H1 (cell line): ENCODE results near the gene OR52K2. TPM values are rescaled to one million over a fixed set of nuclear protein-coding genes. Genes with fewer than 3 reads are reported as not detected.

ENCODE experiments used
- CTCF ChIA-PET: fragments of 300-600 bp; sonication (Branson Sonifier 250); formaldehyde crosslinking; loops from one replicate; lab custom pipeline; 2021; ENCODE audit not compliant: partially characterized antibody; lab: Charles Lee
- POLR2A ChIA-PET: fragments of 300-600 bp; sonication (Branson Sonifier 250); formaldehyde crosslinking; loops from one replicate; lab custom pipeline; 2021; ENCODE audit warnings: inconsistent platforms; ENCODE audit not compliant: partially characterized antibody; lab: Charles Lee
- DNase-seq, 2 experiments: peaks; one replicate each; pipeline versions ENCODE4 v3.0.0 to v3.0.0-alpha.2; 2010 to 2022; ENCODE audit warnings: low spot score in 2 of 2, low read depth in 1 of 2, mixed read lengths in 1 of 2
- FAIRE-seq: peaks from 2 replicates; lab custom pipeline; 2011; peaks lifted over from hg19 to GRCh38; lab: Jason Lieb, UNC
- H2AFZ ChIP-seq: 2 replicates; pipeline ENCODE4 v1.8.1; 2012; ENCODE audit warnings: low read length, inconsistent platforms
- H2AK5ac ChIP-seq: 2 replicates; pipeline ENCODE4 v1.6.1; 2013; ENCODE audit warnings: low read depth, low read length
- H2BK120ac ChIP-seq: replicated peaks from 2 replicates; pipeline ENCODE3; 2013; ENCODE audit warnings: low read depth, low read length, inconsistent platforms
- H2BK12ac ChIP-seq: 2 replicates; pipeline ENCODE4 v1.6.1; 2013; ENCODE audit warnings: low read depth, low read length
- H2BK15ac ChIP-seq: 2 replicates; pipeline ENCODE4 v1.6.1; 2013; ENCODE audit warnings: low read length
- H2BK20ac ChIP-seq: 2 replicates; pipeline ENCODE4 v1.6.1; 2013; ENCODE audit warnings: low read length
- H2BK5ac ChIP-seq: 2 replicates; pipeline ENCODE4 v1.6.1; 2013; ENCODE audit warnings: low read depth, low read length
- H3K14ac ChIP-seq: 2 replicates; pipeline ENCODE4 v1.6.1; 2013; ENCODE audit warnings: inconsistent platforms; ENCODE audit not compliant: insufficient read length
- H3K18ac ChIP-seq: 2 replicates; pipeline ENCODE4 v1.6.1; 2013; ENCODE audit warnings: low read length; ENCODE audit errors: extremely low read depth
- H3K23ac ChIP-seq: 2 replicates; pipeline ENCODE4 v1.6.1; 2013; ENCODE audit warnings: inconsistent platforms; ENCODE audit not compliant: insufficient read length
- H3K23me2 ChIP-seq: 2 replicates; pipeline ENCODE4 v1.6.1; 2013; ENCODE audit warnings: low read depth, low read length
- H3K27ac ChIP-seq: 2 replicates; pipeline ENCODE4 v1.6.1; 2011; ENCODE audit warnings: low read depth, low read length, inconsistent platforms
- H3K27me3 ChIP-seq, 4 experiments: replicated peaks in 1 of 4; 1 replicate in 1 of 4; 2 replicates in 3 of 4; pipeline versions ENCODE4 v1.6.1 to v1.8.1; 2011 to 2013; ENCODE audit warnings: low read length in 3 of 4, mild to moderate bottlenecking in 3 of 4, inconsistent platforms in 2 of 4, mixed read lengths in 2 of 4, moderate library complexity in 1 of 4; ENCODE audit not compliant: control insufficient read depth in 3 of 4, insufficient read depth in 3 of 4; ENCODE audit errors: extremely low read depth in 1 of 4
- H3K36me3 ChIP-seq, 4 experiments: 2 replicates each; pipeline versions ENCODE4 v1.6.1 to v1.8.1; 2011 to 2013; ENCODE audit warnings: mild to moderate bottlenecking in 4 of 4, low read length in 3 of 4, moderate library complexity in 2 of 4, control low read depth in 1 of 4, inconsistent platforms in 1 of 4; ENCODE audit not compliant: insufficient read depth in 4 of 4, control insufficient read depth in 2 of 4
- H3K4ac ChIP-seq: replicated peaks from 2 replicates; pipeline ENCODE3; 2013; ENCODE audit warnings: low read length, low read depth, mixed read lengths, inconsistent platforms; ENCODE audit not compliant: insufficient read length
- H3K4me1 ChIP-seq, 4 experiments: replicated peaks in 1 of 4; 1 replicate in 1 of 4; 2 replicates in 3 of 4; pipeline versions ENCODE4 v1.6.1 to v1.8.1; 2011 to 2013; ENCODE audit warnings: low read length in 3 of 4, inconsistent platforms in 2 of 4, mixed read lengths in 1 of 4; ENCODE audit not compliant: insufficient read depth in 4 of 4, control insufficient read depth in 3 of 4
- H3K4me2 ChIP-seq, 2 experiments: 2 replicates each; pipeline versions ENCODE4 v1.6.1 to v1.8.1; 2011 to 2013; ENCODE audit warnings: low read depth in 2 of 2, low read length in 2 of 2, control low read depth in 1 of 2, inconsistent platforms in 1 of 2, mild to moderate bottlenecking in 1 of 2; ENCODE audit not compliant: insufficient read depth in 1 of 2
- H3K4me3 ChIP-seq, 4 experiments: fragments of 200-600, 300-600 bp in 1 of 4; sonication (generic), shearing (Covaris generic), sonication (Bioruptor Twin) in 1 of 4; 2 replicates each; pipeline versions ENCODE4 v1.5.1 to v1.8.1; 2011 to 2016; ENCODE audit warnings: low read length in 4 of 4, low read depth in 3 of 4, control low read depth in 2 of 4, inconsistent platforms in 2 of 4, mild to moderate bottlenecking in 2 of 4, mixed read lengths in 1 of 4, moderate library complexity in 1 of 4; ENCODE audit not compliant: insufficient read depth in 2 of 4; ENCODE audit errors: extremely low read depth in 1 of 4
- H3K56ac ChIP-seq: replicated peaks from 2 replicates; pipeline ENCODE3; 2013; ENCODE audit warnings: low read depth, mild to moderate bottlenecking, mixed read lengths, low read length, inconsistent platforms; ENCODE audit not compliant: insufficient read length
- H3K79me1 ChIP-seq: 2 replicates; pipeline ENCODE4 v1.6.1; 2013; ENCODE audit warnings: low read depth, low read length, control low read depth
- H3K79me2 ChIP-seq, 2 experiments: 2 replicates each; pipeline versions ENCODE4 v1.6.1 to v1.8.1; 2012 to 2013; ENCODE audit warnings: low read length in 2 of 2, mild to moderate bottlenecking in 2 of 2, inconsistent platforms in 1 of 2; ENCODE audit not compliant: insufficient read depth in 2 of 2, control insufficient read depth in 1 of 2
- H3K9ac ChIP-seq, 4 experiments: replicated peaks in 1 of 4; 1 replicate in 1 of 4; 2 replicates in 3 of 4; pipeline versions ENCODE4 v1.6.1 to v1.8.1; 2011 to 2013; ENCODE audit warnings: low read depth in 3 of 4, low read length in 3 of 4, control low read depth in 2 of 4, mild to moderate bottlenecking in 2 of 4, moderate library complexity in 2 of 4, inconsistent platforms in 1 of 4; ENCODE audit errors: extremely low read depth in 1 of 4
- H3K9me3 ChIP-seq, 2 experiments: 2 replicates each; pipeline versions ENCODE4 v1.6.1 to v1.8.1; 2012 to 2013; ENCODE audit warnings: mild to moderate bottlenecking in 2 of 2, moderate library complexity in 2 of 2, control low read depth in 1 of 2, inconsistent platforms in 1 of 2, low read depth in 1 of 2, low read length in 1 of 2, mixed read lengths in 1 of 2; ENCODE audit not compliant: insufficient read depth in 2 of 2
- H4K20me1 ChIP-seq, 2 experiments: replicated peaks in 1 of 2; 2 replicates each; pipeline versions ENCODE3 to v1.8.1; 2011 to 2013; ENCODE audit warnings: inconsistent platforms in 2 of 2, low read length in 2 of 2, mild to moderate bottlenecking in 1 of 2; ENCODE audit not compliant: insufficient read depth in 2 of 2, control insufficient read depth in 1 of 2
- H4K5ac ChIP-seq: 2 replicates; pipeline ENCODE4 v1.6.1; 2013; ENCODE audit warnings: low read length, low read depth, mixed read lengths, inconsistent platforms; ENCODE audit not compliant: insufficient read length
- H4K8ac ChIP-seq: 2 replicates; pipeline ENCODE4 v1.8.0; 2013; ENCODE audit warnings: mild to moderate bottlenecking, moderate library complexity, low read length, inconsistent platforms; ENCODE audit not compliant: insufficient read depth; ENCODE audit errors: extremely low read depth
- H4K91ac ChIP-seq: replicated peaks from 2 replicates; pipeline ENCODE3; 2013; ENCODE audit warnings: low read length, mixed read lengths, inconsistent platforms; ENCODE audit not compliant: insufficient read length
- CBX5 ChIP-seq: fragments of 300-800, 300-1000 bp; sonication (generic); IDR thresholded peaks from 2 replicates; pipeline ENCODE4 v1.7.1; 2016; ENCODE audit warnings: antibody characterized with exemption, low read length, low read depth
- CHD2 ChIP-seq: IDR thresholded peaks from 2 replicates; pipeline ENCODE4 v1.6.1; 2012; ENCODE audit warnings: low read length, improper control_type of control experiment
- CTBP2 ChIP-seq: IDR thresholded peaks from 2 replicates; pipeline ENCODE4 v1.7.0; 2011; ENCODE audit warnings: borderline replicate concordance, mild to moderate bottlenecking, moderate library complexity, mixed read lengths, low read length; ENCODE audit not compliant: insufficient read depth, insufficient read length
- EZH2 ChIP-seq: fragments of 200-600 bp; sonication (generic); IDR thresholded peaks from 2 replicates; pipeline ENCODE4 v1.7.1; 2012; ENCODE audit warnings: low read depth, mild to moderate bottlenecking, moderate library complexity, low read length, inconsistent platforms; ENCODE audit not compliant: severe bottlenecking
- GTF2F1 ChIP-seq: IDR thresholded peaks from 2 replicates; pipeline ENCODE4 v1.6.1; 2012; ENCODE audit warnings: low read depth, low read length, improper control_type of control experiment, borderline replicate concordance
- KDM1A ChIP-seq: fragments of 200-600, 300-600 bp; sonication (generic); IDR thresholded peaks from 2 replicates; pipeline ENCODE4 v1.7.1; 2016; ENCODE audit warnings: mild to moderate bottlenecking, low read length, borderline replicate concordance
- POLR2AphosphoS5 ChIP-seq: IDR thresholded peaks from 2 replicates; pipeline ENCODE4 v1.6.1; 2011; ENCODE audit warnings: low read depth, low read length
- POU5F1 ChIP-seq: IDR thresholded peaks from 2 replicates; pipeline ENCODE4 v1.6.1; 2011; ENCODE audit warnings: low read depth, mild to moderate bottlenecking, low read length, moderate library complexity
- RAD21 ChIP-seq, 2 experiments: IDR thresholded peaks in 1 of 2; conservative IDR thresholded peaks in 1 of 2; 2 replicates each; pipeline ENCODE4 v1.6.1; 2011; ENCODE audit warnings: low read depth in 2 of 2, low read length in 2 of 2, improper control_type of control experiment in 1 of 2, inconsistent platforms in 1 of 2, mild to moderate bottlenecking in 1 of 2, moderate library complexity in 1 of 2
- RXRA ChIP-seq: IDR thresholded peaks from 2 replicates; pipeline ENCODE4 v1.6.1; 2011; ENCODE audit warnings: low read depth, mild to moderate bottlenecking, low read length, moderate library complexity; ENCODE audit not compliant: insufficient read depth
- SIX5 ChIP-seq: IDR thresholded peaks from 2 replicates; pipeline ENCODE4 v1.6.1; 2011; ENCODE audit warnings: mild to moderate bottlenecking, low read depth, low read length
- SP1 ChIP-seq: IDR thresholded peaks from 2 replicates; pipeline ENCODE4 v1.6.1; 2011; ENCODE audit warnings: low read depth, low read length
- SP4 ChIP-seq: IDR thresholded peaks from 2 replicates; pipeline ENCODE4 v1.6.1; 2012; ENCODE audit warnings: low read length, inconsistent platforms
- YY1 ChIP-seq: IDR thresholded peaks from 2 replicates; pipeline ENCODE4 v1.6.1; 2011; ENCODE audit warnings: low read depth, mild to moderate bottlenecking, low read length
- WGBS, 2 experiments: shearing (Covaris generic) in 1 of 2; methylation state at CpG; one replicate each; pipeline versions ENCODE4 v1.1.6 to v1.1.7; 2013 to 2015; ENCODE audit warnings: low lambda C conversion rate in 2 of 2, mixed read lengths in 2 of 2, inconsistent platforms in 1 of 2, low coverage in 1 of 2, missing lambda C conversion rate in 1 of 2; ENCODE audit not compliant: insufficient replicate concordance in 2 of 2, insufficient coverage in 1 of 2, insufficient read length in 1 of 2; ENCODE audit errors: extremely low coverage in 1 of 2, missing lambda C conversion rate in 1 of 2; 5-methylcytosine and 5-hydroxymethylcytosine counted together
- polyA plus RNA-seq, 7 experiments: library from polyadenylated mRNA; depleted of rRNA in 3 of 7; stranded (reverse) in 5 of 7; unstranded in 2 of 7; fragments of >200 nt in 5 of 7; fragments of 200-250 nt in 2 of 7; gene quantifications; 1 replicate in 5 of 7; 2 replicates in 1 of 7; 4 replicates in 1 of 7; pipeline versions ENCODE4 v1.2.1 to v1.2.3, GENCODE V29; 2011 to 2013; ENCODE audit warnings: missing spikeins in 2 of 7, mixed read lengths in 2 of 7
- total RNA-seq: library from RNA; stranded (reverse); fragmentation: NEBNext Ultra II Directional; extraction: Animal tissue kit (Norgen Biotek cat#: 25700); gene quantifications from 2 replicates; pipeline ENCODE4 v1.2.1, GENCODE V29; 2021
- TF ChIP-seq, protein P1 (sequence below): IDR thresholded peaks from 2 replicates; pipeline ENCODE4 v1.6.1; 2011; ENCODE audit warnings: low read depth, mild to moderate bottlenecking, low read length; ENCODE audit not compliant: insufficient read depth

The OR52K2 gene
- total and polyA plus RNA-seq, 2 of the 8 experiments (the other 6 are each of a cell fraction or from before 2014, with no cell fraction given), result not detected

DNA sequence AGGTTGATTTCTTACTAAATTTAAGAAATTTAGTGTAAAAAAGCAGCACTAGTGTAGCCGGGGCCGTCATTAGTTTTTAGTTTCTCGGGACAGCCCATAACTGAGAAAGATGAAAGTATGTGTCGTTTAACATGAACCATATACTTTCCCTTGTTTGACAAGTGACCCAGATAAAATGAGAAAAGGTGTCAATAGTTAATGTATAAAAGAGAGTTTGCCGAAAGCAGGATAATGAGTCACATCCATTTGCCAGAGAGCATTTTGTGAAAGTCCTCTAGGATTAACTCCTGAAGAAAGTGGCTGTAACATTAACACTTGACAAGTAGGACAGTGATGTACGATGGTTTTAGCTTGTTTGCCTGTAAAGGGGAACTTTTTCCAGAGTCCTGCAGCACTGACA lies 46.9 kb downstream of the OR52K2 start:
- Histone ChIP-seq H3K23ac (no peak overlapping the region), H2BK12ac (no peak overlapping the region), H3K23me2 (no peaks in the 10 kb centered on the region), H2BK5ac (no peak overlapping the region), H3K9me3 (no peaks in the 10 kb centered on the region), H3K79me1 (no peaks in the 10 kb centered on the region), H3K79me2 (no peaks in the 10 kb centered on the region), H3K56ac (no peak overlapping the region), H2BK120ac (no peak overlapping the region), H4K91ac (no peak overlapping the region), H3K4me3 (no peak overlapping the region), H2AFZ (no peak overlapping the region), H3K4ac (no peak overlapping the region), H2AK5ac (no peak overlapping the region), H4K8ac (no peak overlapping the region), H2BK20ac (no peak overlapping the region), H3K4me2 (no peak overlapping the region), H4K5ac (no peak overlapping the region), H3K9ac (no peak overlapping the region), H3K14ac (no peak overlapping the region), H3K18ac (no peak overlapping the region), H3K27me3 (no peaks in the 10 kb centered on the region), H3K4me1 (no peaks in the 10 kb centered on the region), H3K36me3 (no peaks in the 10 kb centered on the region), H4K20me1 (no peaks in the 10 kb centered on the region), H3K27ac (no peak overlapping the region), H2BK15ac (no peak overlapping the region)
- no peak for FAIRE-seq
- ChIA-PET CTCF (interaction anchor here (0.6 to 7.2 kb wide), 4 partner anchors 210 to 311 kb away, joined by 3 to 104 read pairs (median 3); no protein-coding TSS in a partner anchor), POLR2A (no interaction called here)
- WGBS, 2 experiments, result 94% methylated on average over 6 of the region's 6 CpGs; no CpG with 5 or more reads in 1 of the 2 experiments
- DNase-seq, result no peak
- TF ChIP-seq RXRA (no peak), EZH2 (no peak), CTBP2 (no peak), SIX5 (no peak), CBX5 (no peak), KDM1A (no peak), RAD21 (IDR thresholded peaks at IDR 0.05 in 1 of 2, conservative IDR thresholded peaks at IDR 0.05 in 1 of 2; ENCODE audit: low read depth in 2 of 2, low read length in 2 of 2) (no peak), GTF2F1 (no peak), YY1 (no peak), SP4 (no peak), POU5F1 (no peak), POLR2AphosphoS5 (no peak), CHD2 (no peak), SP1 (no peak)
- TF ChIP-seq, protein P1, sequence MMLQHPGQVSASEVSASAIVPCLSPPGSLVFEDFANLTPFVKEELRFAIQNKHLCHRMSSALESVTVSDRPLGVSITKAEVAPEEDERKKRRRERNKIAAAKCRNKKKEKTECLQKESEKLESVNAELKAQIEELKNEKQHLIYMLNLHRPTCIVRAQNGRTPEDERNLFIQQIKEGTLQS, result no peak
